ENCODE measurements around the gene COX19.
"Not testable (repeated sequence)": the region's sequence is repeated elsewhere in the genome, so short reads cannot be mapped to it uniquely, and the experiment has no call there.

Gene COX19

DNA sequence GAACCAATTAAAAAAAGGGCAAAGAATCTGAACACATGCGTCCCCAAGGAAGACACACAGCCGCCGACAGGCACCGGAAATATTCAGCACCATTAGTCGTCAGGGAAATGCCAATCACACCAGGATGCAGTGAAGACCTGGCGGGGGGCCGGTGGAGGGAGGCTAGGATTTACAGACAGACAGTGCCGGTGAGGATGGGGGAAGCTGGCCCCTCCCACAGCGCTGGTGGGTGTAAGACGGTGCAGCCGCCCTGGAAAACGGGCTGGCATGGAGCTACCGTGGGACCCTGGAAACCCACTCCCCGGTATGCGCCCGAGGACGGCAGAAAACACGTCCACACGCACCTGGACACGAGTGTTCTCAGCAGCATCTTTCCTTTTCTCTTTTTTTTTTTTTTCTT is 16.1 kb downstream of the COX19 start:
- DNase-seq = peak; percentile 15

DNA sequence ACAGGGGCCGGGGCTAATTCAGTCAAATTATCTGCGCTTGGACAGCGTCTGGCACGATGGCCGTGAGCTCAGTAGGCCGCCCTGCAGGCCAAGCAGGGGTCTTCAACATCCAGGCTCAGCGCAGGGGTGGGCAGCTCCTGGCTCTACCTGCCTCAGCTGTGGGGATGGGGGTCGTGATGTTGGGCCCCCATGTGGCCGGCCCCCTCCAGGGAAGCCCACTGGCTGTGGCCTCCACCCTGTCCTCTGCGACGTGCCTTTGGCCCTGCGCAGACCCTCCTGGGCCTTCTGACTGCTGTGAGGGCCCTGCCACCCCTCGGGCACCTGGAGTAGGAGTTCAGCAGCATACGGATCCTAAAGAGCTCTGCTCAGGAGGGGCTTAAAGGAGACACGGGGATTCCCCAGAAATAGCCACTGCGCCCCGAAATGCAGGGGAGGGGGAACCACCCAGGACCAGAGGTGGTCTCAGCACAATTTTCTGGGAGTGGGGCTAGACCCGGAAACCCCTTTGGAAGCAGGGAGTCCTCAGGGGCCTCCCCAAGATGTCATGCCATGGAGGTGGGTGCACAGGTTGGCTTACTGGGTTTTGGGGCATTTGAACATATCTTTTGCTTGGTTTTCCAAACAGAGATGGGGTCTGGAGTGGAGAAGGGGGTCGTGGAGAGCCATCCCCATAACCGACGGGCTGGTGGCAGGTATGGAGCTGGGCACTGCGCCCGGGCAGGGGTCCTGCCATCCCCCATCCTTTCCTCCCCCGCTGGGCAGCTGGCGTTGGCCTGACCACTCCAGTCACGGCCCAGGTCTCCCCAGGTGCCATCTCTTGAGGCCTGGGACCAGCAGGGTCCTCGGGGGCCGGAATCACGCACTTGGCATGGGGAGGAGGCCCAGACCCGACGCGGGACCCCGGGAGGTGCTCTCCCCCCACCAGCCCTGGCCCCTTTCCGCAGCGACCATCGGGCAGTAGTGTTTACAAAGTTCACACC is 16.8 kb downstream of the COX19 start:
- peak; percentile 14 for DNase-seq

DNA sequence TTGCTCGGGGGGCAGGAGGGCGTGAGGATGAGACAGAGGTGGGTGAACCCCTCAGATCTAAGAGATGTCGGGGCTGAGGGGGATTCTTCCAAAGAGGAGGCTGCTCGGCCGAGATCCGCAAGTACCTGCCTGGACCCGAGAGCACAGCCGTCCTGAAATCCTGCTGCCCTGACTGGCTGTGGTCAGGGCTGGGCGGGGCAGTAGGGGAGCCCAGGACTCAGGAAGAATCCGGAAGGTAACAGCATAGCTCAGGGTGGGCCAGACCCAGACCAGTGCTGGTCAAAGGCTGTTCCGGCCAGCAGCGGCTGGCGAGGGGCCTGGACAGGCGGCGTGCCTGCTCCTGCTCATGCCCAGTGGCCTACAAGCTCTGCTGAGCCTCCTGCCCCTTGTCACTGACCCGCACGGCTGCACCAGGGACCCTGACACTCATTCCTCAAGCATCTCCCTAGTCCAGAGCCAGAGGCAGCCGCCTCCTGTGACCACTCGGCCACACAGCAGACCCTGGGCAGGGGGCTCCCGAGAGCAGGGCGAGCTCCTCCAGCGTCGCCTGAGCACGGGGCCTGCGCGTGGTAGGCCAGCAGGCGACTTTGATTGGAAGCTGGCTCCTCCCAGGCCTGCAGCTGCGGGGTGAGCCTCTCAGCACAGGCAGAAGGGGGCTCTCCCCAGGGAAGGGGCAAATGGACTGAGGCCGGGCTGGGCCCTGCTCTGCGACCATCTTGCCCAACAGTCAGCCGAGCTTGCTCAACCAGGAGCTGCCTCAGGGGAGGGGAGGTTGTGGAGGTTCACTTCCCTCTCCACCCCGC is 17.7 kb downstream of the COX19 start:
- peak; percentile 49 for DNase-seq

DNA sequence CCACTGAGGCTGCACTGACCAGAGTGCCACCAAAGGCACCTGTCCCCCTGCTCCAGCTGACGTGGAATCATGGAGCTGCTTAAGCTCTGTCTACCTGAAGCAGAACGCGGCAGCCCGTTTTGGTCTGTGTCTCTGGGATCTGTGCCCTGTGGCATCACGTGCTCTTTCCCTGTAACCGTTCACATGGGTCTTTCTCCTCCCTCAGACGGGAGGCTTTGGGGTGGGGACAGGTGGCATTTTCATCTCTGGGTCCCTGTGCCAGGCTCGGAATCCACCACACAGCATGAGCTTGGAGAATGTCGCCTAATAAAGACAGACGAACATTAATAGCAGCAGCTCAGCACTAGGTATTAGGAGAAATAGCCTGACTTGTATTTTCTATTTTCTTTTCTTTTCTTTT is 19.3 kb downstream of the COX19 start:
- DNase-seq = no peak

DNA sequence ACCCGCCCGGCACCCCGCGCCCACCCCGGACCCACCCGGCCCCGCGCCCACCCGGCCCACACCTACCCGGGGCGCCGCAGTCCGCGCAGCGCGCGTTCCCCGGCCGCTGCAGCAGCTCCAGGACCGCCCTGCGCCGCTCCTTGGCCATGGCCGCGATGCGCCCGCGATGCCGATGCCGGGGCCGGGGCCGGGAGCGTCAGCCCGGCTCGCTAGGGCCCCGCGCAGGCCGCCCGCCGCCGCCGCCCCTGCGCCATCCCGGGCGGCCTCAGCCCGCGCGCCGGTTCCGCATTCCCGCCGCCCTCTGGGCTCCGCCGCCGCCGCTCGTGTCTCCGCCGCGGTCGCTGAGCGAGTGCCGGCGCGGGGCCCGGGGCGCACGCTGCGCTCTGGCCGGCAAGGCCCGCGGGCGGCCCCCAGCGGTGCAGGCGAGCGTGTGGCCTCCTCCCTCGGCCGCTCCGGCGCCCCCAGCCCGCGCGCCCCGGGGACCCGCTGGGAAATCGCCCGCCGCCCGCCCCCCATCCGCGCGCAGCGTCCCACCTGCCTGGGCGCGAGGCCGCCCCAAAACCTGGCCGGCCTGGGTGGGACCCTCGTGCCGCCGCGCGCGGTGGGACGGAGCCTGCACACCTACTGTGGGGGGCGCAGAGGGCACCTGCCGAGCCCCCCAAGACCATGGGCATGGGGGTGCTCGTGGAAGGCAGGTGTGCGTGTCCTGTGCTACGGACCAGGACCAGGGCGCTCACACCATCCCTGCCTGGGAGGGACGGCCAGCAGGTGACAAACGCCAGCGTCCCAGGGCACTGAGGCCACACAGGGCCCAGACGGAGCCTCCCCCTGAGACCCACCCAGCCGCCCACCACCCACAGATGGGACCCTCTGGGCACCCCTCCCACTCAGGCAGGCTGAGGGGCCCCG is 20.8 kb downstream of the COX19 start, which contains the start of gene ADAP1:
TSS of gene ADAP1 (minus strand) at position 351 of the 909 bp plus-strand sequence. CDS start at position 148, 203 bp downstream.
- DNase-seq = peak; percentile 26

DNA sequence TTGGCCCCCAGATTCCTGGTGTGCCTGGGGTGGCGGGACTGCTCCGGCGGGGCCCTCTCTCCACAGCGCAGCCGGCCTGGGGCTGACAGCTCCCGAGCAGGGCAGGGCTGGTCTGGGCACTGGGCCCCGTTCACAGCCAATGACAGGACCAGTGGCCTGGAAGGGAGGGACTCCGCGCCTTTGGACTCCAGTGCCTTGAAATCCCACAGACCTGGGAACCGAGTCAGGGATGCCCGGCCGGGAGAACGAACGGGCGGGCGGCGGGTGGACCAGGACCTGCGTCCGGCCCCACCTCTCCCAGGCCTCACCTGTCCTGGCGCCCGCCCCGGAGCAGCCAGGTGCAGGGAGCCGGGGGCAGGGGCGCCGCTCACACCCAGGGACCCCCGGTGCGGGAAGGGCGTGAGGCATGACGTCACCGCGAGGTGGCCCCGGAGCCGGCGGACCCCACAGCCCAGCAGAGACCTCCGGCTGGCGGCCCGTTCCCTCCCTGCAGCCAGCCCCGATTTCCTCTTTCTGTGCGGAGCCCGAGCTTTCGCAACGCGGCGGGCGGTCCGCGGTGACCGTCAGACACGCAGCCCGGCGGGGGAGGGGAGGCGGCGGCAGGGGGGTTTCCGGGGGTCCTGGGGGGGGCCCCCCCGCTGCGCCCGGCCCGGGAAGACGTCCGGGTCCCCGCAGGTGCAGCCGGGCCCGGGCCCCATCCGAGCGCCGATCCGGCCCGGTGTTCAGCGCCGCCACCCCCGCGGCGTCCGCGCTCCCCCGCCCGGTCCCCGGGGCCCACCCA is 21.6 kb downstream of the COX19 start:
- peak; percentile 58 for DNase-seq

DNA sequence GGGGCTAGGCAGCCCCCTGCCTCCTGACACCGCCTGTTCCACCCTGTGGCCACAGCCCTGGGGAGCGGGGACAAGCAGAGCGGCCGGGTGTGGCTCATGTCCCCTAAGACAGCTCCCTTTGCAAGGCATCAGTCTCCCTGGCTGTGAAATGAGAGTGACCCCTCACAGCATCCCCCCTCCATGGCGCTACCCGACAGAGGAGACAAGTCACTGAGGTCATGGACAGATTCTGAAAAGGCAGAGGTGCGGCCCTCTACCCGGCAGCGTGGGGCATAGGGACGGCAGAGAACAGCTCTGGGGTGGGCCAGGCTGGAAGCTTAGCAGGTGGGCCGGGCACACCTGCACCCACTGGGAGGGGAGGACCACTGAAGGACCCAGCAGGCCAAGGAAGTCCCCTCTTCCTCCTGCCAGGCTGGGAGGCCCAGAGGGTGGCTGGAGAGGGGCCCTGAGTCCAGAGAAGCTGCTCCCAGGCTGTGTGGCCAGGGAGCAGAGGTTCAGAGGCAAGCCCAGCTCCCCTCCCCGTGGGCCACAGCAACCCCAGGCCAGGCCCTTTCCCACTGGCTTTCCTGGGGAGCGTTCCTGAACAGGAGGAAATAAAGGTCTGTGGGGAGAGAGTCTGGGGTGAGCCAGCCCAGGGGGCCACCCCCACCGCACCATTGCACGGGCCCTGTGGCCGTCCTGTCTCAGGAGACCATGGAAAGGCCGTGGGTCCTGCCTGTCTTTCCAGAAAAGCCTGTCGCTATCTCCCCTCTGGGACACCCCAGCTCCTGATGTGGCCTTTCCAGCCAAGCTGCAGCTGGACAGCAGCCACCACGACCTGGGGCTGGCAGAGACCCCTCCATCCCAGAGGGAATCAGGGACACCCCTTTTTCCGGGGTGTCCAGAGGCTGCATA is 22.6 kb downstream of the COX19 start:
- no peak for DNase-seq

DNA sequence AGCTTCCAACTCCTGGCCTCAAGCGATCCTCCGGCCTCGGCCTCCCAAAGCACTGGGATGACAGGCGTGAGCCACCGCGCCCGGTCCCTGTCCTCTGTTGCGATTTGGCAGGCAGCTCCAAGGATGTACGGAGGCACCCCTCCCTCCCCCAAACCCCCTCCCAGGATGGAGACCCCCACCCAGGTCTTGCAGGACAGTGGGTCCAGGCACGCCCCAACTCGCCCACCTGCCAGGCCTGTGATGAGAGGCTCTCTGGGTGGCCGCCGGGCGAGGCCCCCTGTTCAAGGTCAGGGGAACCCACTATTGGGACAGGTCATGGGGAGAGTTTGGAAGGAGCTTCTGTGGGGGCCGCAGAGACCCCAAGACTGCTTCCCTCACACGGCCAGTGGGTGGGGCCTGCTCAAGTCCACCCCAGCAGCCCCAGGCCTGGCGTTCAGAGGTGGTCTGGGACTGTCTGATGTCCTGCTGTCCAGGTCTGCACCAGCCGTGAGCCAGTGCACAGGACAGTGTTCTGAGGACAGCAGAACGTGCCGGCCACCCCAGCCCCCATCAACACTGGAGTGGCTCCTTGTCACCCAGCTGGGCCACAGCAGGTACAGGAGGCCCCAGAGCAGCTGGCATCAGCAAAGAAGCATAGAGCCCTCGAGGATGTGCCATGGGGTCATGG is 23.3 kb downstream of the COX19 start:
- no peak for DNase-seq

DNA sequence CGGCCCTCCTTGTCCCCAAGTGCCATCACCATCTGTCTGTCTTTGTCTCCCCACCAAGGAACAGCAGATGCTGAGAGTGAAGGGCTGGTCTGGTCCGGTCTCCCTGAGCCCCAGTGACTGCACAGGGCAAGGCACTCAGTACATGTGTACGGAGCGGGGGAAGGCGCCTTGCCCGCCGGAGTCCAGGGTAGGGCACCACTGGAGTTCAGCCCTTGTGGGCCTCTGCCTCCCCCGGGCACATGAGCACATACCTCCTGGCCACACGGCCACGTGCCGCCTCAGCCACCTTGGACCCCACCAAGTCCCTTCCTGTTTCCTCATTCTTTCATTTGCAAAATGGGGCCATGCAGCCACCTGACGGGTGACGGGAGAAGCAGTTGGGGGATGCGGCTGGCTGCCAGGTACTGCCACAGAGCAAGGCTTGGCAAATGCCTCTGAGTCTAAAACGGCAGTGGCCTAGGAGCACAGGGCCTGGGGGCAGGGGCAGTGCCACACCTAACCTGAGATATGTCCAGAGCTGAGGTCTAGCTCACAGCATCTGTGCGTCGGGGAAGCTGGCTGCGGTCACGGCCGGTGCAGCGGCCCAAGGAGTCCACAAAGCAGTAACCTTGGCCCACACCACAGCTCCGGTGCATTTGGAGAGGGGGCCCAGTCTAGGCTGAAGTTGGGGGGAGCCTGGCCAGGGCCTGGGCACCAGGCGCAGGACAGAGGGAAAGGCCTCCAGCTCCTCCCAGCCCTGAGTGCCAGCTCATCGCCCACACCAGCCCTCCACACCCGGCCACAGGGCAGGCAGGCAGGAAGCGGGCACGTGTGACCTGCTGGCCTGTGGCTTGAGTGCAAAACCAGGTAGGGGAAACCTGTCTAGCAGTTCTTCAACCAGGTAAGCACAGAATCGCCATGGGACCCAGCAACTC is 26.1 kb downstream of the COX19 start:
- DNase-seq = peak; percentile 16

DNA sequence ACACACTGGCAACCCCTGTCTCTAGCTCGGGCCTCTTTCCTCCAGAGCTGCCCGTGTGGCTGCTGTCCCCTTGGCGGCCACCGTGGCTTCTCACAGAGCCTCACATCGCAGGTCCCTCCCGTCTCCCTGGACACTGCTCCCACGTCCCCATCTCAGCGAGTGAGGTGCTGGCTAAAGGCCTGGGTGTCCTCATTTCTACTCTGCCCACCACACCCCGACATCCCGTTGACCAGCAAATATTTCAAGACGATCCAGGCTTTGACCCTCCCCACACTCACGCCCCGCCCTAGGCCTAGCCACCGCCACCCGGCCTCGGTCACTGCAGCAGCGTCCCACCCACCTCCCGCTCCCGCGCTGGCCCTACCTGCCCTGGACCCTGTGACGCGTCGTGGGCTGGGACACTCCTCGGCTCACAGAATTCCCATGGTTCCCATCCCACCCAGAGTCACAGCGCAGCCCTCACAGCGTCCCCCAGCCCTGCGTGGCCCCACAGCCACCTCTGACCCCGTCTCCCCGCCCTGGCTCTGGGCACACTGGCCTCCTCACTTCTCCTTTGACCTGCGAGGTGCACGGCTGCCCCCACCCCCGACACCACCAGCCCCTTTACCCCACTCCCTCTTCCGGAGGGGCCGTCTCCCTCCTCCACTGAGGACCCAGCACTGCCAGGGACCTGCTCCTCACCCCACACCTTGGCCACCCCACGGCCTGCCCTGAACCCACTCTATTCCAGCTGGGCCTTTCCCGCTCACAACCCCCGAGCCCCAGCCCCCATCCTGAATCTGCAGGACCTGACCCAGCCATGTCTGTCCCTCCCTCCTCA is 27.7 kb downstream of the COX19 start:
- no peak for DNase-seq

DNA sequence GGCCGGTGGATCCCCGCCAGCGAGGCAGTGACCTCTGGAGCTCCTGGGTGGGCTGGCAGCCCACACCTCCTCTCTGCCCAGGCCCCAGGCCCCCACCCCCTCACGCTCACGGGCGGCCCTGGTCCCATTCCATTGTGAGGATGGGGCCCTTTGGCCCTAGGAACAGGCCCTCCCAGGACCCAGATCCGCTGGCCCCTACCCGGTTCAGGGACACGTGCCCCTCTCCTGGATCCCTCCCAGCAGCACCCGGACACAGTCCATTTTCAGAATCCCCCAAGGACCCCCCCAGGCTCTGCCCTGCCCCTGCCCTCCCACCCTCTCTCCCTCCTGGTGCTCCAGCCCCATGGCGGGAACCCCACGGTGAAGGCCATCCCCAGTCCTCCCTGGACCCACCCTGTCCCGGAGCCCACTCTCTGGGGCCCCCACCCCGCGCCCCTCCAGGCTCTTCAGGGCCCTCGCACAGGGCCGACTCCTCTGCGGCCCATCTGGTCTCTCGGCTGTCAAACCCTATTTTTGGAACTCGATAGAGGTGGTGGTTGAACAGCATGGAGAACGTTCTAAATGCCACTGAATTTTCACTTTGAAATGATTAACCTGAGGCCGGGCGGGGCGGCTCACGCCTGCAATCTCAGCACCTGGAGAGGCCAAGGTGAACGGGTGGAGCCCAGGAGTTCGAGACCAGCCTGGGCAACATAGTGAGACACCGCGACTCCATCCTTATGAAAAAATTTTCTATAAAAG is 28.9 kb downstream of the COX19 start:
- no peak for DNase-seq

DNA sequence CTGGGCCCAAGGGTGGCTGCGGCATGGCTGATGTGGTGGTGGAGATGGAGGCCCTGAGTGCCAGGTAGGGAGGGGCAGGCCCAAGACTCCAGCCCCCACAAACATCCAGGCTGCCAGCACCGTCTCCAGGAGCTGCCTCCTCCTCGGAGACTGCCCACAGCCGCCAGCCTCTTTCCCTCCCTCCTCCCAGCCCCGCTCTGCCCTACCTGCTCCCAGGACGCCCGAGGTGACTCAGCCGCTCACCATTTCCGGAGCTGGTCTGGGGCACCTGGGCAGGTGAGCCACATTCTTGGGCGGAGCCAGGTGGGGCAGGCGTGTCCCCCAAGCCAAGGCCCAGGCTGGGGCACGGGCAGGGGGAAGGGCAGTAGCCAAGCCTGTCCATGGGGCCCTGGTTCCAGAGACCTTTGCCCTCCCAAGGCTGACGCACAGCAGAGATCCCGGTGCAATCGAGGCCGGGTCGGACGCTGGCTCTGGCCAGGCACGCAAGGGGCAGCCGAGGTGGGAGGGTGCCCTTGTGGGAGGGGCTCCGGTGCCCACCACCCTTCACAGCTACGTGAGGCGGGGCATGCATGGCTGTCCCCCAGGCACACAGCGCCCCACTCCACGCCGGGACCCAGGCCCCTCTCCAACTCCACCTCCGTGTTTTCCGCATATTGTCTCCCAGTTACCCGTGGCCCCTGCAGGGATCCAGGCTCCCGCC is 29.6 kb downstream of the COX19 start:
- no peak for DNase-seq

DNA sequence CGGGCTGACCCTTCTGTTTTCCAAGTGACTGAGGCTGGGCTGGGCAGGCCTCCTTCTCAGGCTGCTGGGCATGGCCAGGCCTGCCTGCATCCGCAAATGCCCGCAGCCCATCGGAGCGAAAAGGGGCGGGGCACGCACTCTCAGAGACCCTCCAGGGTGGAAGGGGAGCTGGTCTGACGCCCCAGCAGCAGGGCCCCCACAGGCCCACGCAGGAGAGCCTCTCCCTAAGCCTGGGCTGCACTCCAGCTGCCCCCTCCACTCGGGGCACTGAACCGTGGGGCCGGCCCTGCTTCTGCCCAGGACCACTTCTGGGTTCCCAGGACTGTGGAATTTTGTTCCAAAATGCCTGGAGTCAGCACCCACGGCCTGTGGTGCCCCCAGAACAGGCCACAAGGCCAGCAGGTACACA is 30.2 kb downstream of the COX19 start:
- no peak for DNase-seq

DNA sequence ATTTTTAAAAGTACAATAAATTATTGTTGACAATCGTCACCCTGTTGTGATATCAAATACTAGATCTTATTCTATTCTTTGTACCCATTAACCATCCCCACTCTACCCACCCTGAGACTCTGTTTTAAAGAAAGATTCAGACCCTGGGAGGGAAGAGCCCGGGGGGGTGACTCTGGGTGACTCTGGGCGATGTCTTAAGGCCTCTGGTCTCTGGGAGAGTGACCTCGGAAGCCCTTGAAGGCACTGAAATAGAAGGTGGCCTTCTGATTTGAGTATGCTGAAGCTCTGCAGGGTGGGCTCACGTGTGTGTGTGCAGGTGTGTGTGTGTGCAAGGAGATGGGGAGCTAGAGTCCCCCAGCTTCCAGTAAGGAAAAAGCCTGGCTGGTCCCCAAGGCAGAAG is 30.6 kb downstream of the COX19 start:
- DNase-seq = no peak

DNA sequence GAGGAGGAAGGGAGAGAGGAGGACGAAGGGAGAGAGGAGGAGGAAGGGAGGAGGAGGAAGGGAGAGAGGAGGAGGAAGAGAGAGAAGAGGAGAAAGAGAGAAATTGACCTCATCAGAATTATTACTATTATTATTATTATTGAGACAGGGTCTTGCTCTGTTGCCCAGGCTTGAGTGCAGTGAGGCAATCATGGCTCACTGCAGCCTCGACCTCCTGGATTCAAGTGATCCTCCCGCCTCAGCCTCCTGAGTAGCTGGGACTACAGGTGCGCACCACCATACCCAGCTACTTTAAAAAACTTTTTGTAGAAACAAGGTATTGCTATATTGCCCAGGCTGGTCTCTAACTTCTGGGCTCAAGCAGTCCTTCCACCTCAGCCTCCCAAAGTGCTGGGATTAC is 31.6 kb downstream of the COX19 start:
- DNase-seq = not testable (repeated sequence)

DNA sequence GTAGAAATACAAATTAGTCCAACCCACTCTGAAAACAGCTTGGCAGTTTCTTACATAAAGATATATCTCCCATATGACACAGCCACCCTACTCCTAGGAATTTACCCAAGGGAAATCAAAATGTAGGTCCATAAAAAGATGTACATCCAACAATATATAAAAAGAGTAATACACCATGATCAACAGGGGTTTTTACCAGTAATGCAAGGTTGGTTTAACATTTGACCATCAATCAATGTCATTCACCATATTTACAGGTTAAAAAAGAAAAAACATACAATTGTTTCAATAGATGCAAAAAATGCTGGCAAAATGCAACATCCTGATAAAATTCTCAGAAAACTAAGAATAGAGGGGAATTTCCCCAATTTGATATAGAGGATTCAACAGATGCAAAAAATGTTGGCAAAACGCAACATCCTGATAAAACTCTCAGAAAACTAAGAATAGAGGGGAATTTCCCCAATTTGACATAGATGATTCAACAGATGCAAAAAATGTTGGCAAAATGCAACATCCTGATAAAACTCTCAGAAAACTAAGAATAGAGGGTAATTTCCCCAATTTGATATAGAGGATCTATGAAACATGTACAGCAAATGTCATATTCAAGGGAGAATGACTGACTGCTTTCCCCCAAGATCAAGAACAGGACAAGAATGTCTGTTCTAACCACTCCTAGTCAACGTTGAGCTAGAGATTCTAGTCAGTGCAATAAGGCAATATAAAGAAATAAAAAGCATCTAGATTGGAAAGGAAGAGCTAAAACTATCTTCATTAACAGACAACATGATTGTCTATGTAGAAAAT is 34.5 kb downstream of the COX19 start:
- no peak for DNase-seq

All from femur (tissue), 1 donor.